Mesendoderm (in vitro differentiated cells): ENCODE measurements around the gene TTPAL.

Experiments
- DNase-seq: peaks from one replicate; pipeline ENCODE4 v3.0.0; 2013
- H2AK5ac ChIP-seq: 2 replicates; pipeline ENCODE4 v1.6.1; 2013; ENCODE audit warnings: low read length, inconsistent platforms
- H2BK120ac ChIP-seq: 2 replicates; pipeline ENCODE4 v1.6.1; 2013; ENCODE audit warnings: low read depth, mild to moderate bottlenecking, low read length, moderate library complexity, mixed read lengths
- H2BK15ac ChIP-seq: replicated peaks from 2 replicates; pipeline ENCODE4 v1.6.1; 2013; ENCODE audit warnings: low read depth, mild to moderate bottlenecking, moderate library complexity
- H2BK5ac ChIP-seq: 2 replicates; pipeline ENCODE4 v1.6.1; 2013; ENCODE audit warnings: low read length, inconsistent platforms
- H3K18ac ChIP-seq: 2 replicates; pipeline ENCODE4 v1.6.1; 2013; ENCODE audit warnings: mild to moderate bottlenecking, low read length, mixed read lengths
- H3K23ac ChIP-seq: one replicate; pipeline ENCODE4 v1.6.1; 2013; ENCODE audit warnings: low read length
- H3K27ac ChIP-seq: 2 replicates; pipeline ENCODE4 v1.5.1; 2013; ENCODE audit warnings: low read depth, mild to moderate bottlenecking, inconsistent platforms, low read length, moderate library complexity
- H3K27me3 ChIP-seq: 2 replicates; pipeline ENCODE4 v1.6.1; 2013; ENCODE audit warnings: low read length, control low read depth, mild to moderate bottlenecking, inconsistent platforms; ENCODE audit not compliant: insufficient read depth, poor library complexity
- H3K36me3 ChIP-seq: 2 replicates; pipeline ENCODE4 v1.6.1; 2013; ENCODE audit warnings: low read length, inconsistent platforms; ENCODE audit not compliant: control insufficient read depth, insufficient read depth
- H3K4ac ChIP-seq: one replicate; pipeline ENCODE4 v1.6.1; 2013; ENCODE audit warnings: low read depth, mild to moderate bottlenecking, low read length, moderate library complexity
- H3K4me1 ChIP-seq: 2 replicates; pipeline ENCODE4 v1.6.1; 2013; ENCODE audit warnings: low read depth, low read length, inconsistent platforms; ENCODE audit not compliant: control insufficient read depth
- H3K4me2 ChIP-seq: 2 replicates; pipeline ENCODE4 v1.6.1; 2013; ENCODE audit warnings: low read length
- H3K4me3 ChIP-seq: 2 replicates; pipeline ENCODE4 v1.5.1; 2013; ENCODE audit warnings: mild to moderate bottlenecking, low read length
- H3K56ac ChIP-seq: one replicate; pipeline ENCODE4 v1.6.1; 2013; ENCODE audit warnings: low read length
- H3K79me1 ChIP-seq: 2 replicates; pipeline ENCODE4 v1.6.1; 2013; ENCODE audit warnings: low read length, inconsistent platforms
- H3K79me2 ChIP-seq: 2 replicates; pipeline ENCODE4 v1.6.1; 2013; ENCODE audit warnings: mild to moderate bottlenecking, low read length; ENCODE audit not compliant: control insufficient read depth, insufficient read depth
- H3K9ac ChIP-seq: 2 replicates; pipeline ENCODE4 v1.6.1; 2013; ENCODE audit warnings: low read length, inconsistent platforms
- H4K5ac ChIP-seq: one replicate; pipeline ENCODE4 v1.6.1; 2013; ENCODE audit warnings: low read length
- H4K8ac ChIP-seq: one replicate; pipeline ENCODE4 v1.6.1; 2013; ENCODE audit warnings: low read depth, mild to moderate bottlenecking, control low read depth, low read length, moderate library complexity
- WGBS: extraction: QIAGEN DNeasy Blood & Tissue Kit; methylation state at CpG from one replicate; pipeline ENCODE4 v1.1.7; 2013; ENCODE audit warnings: low lambda C conversion rate, missing lambda C conversion rate; ENCODE audit not compliant: insufficient coverage; ENCODE audit errors: extremely low coverage; 5-methylcytosine and 5-hydroxymethylcytosine counted together

Gene TTPAL

DNA sequence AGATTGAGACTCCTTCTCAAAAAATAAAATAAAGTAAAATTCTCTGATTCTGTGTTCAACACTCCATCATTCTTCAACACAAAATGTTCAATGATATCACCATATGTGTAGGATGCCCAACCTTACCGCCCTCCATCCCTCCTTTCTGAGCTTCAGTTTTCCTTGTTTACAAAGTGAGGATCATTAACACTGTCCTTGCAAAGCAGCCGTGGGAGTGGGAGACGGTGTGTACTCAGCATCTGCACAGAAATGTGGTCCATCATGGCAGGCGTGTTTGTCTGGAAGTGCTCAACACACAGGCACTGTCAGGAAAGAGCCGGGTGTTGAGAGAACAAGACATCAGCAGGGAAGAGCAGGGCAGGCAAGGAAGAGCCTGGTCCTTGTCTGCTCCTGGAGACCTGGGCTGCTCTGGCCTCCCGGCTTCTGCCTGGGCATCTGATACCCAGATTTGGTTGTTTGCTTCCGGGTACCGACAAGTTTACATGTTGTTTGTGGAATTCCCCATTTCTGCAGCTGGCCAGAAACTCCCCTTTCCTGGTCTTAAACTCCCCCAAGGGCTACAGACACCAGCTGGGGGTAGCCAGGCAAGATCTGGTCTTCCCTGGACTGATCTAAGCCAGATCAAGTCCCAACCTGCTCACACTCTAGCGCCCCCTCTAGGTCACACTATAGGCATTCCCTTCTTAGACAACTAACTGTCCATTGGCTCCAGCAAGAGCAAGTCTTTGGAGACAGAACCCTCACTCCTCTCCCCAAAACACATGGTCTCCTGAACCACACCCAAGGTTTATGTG is 26.7 kb upstream of the TTPAL start:
- peak; percentile 77 for DNase-seq
- no peak overlapping the region for H2BK5ac ChIP-seq
- WGBS, result no CpG with 5 or more reads among the region's 9 CpGs

DNA sequence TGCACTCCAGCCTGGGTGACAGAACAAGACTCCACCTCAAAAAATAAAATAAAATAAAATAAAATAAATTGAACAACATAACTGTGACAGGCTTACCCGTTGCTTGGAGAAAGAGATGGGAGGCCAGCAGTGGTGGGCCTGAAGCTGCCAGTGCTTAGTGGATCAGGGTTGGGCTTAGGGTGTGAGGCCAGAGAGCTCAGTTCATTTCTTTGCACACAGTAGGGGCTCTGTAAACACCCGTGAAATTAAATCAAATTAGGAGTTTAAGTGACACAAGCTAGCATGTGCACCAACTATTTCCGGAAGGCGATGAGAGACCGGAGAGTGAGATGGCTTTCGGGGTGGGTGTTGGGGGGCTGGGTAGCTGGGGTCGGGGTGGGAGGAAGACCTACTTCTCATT is 25.8 kb upstream of the TTPAL start:
- H4K8ac ChIP-seq, result no peak overlapping the region
- no peak overlapping the region for H3K27ac ChIP-seq
- no CpG with 5 or more reads among the region's 7 CpGs for WGBS
- H2BK120ac ChIP-seq, result no peak overlapping the region
- H2BK5ac ChIP-seq, result no peak overlapping the region
- no peak overlapping the region for H3K23ac ChIP-seq
- no peak overlapping the region for H3K9ac ChIP-seq
- H3K56ac ChIP-seq, result no peak overlapping the region
- no peaks in the 10 kb centered on the region for H3K79me1 ChIP-seq
- no peaks in the 10 kb centered on the region for H3K4me1 ChIP-seq
- no peak overlapping the region for H2AK5ac ChIP-seq
- H4K5ac ChIP-seq, result no peak overlapping the region
- no peaks in the 10 kb centered on the region for H3K27me3 ChIP-seq
- H2BK15ac ChIP-seq, result no peak overlapping the region
- DNase-seq, result no peak
- H3K4me2 ChIP-seq, result no peak overlapping the region
- H3K79me2 ChIP-seq, result no peaks in the 10 kb centered on the region
- no peaks in the 10 kb centered on the region for H3K36me3 ChIP-seq
- no peak overlapping the region for H3K18ac ChIP-seq
- no peak overlapping the region for H3K4me3 ChIP-seq
- no peak overlapping the region for H3K4ac ChIP-seq

More for the DNA sequence above, 26.7 kb upstream of the TTPAL start:
- Histone ChIP-seq H3K27ac (no peak overlapping the region), H3K56ac (no peak overlapping the region), H3K36me3 (no peaks in the 10 kb centered on the region), H3K4me1 (no peaks in the 10 kb centered on the region), H4K8ac (no peak overlapping the region), H3K79me2 (no peaks in the 10 kb centered on the region), H3K18ac (no peak overlapping the region), H4K5ac (no peak overlapping the region), H3K9ac (no peak overlapping the region), H2BK15ac (no peak overlapping the region), H3K4me2 (no peak overlapping the region), H3K79me1 (no peaks in the 10 kb centered on the region), H3K27me3 (no peaks in the 10 kb centered on the region), H2AK5ac (no peak overlapping the region), H3K4ac (no peak overlapping the region), H3K4me3 (no peak overlapping the region), H2BK120ac (no peak overlapping the region), H3K23ac (no peak overlapping the region)

DNA sequence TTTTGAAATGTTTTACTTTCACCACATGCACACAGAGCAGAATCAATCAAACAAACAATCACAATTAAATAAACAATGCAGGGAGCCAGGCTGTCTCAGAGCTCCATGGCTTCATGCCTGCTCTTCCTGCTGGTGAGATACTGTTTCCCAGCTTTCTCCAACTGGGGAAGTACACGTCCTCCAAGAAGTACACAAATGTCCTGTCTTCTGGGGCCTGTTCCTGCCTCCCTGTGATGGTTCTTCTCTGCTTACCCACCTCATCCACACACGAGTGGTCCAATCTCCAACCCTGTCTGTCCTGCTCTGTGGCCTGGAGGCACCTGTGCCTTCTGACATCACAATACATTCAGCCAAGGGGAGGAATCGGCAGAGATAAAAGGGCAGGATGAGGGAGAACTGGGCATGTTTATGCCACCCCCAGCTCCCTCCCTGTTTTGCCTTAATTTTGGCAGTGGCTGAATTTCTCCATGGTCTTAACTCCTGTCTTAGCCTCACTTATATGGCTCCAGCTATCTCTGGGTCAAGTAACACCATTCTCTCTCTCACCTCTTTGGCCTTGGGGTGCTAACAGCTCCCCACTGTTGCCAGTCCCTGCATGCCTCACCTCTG is 25.3 kb upstream of the TTPAL start:
- H3K79me1 ChIP-seq, result no peaks in the 10 kb centered on the region
- H3K23ac ChIP-seq, result no peak overlapping the region
- H2BK15ac ChIP-seq, result no peak overlapping the region
- H3K4me3 ChIP-seq, result no peak overlapping the region
- H3K79me2 ChIP-seq, result no peaks in the 10 kb centered on the region
- no peak overlapping the region for H3K4ac ChIP-seq
- no peak overlapping the region for H3K18ac ChIP-seq
- H3K4me1 ChIP-seq, result no peaks in the 10 kb centered on the region
- H3K9ac ChIP-seq, result no peak overlapping the region
- no peak overlapping the region for H4K8ac ChIP-seq
- WGBS, result no CpG with 5 or more reads among the region's 3 CpGs
- no peak overlapping the region for H3K56ac ChIP-seq
- no peak overlapping the region for H3K4me2 ChIP-seq
- no peak overlapping the region for H2BK120ac ChIP-seq
- DNase-seq, result no peak
- no peaks in the 10 kb centered on the region for H3K27me3 ChIP-seq
- H3K27ac ChIP-seq, result no peak overlapping the region
- H4K5ac ChIP-seq, result no peak overlapping the region
- H3K36me3 ChIP-seq, result no peaks in the 10 kb centered on the region
- H2AK5ac ChIP-seq, result no peak overlapping the region
- H2BK5ac ChIP-seq, result no peak overlapping the region

DNA sequence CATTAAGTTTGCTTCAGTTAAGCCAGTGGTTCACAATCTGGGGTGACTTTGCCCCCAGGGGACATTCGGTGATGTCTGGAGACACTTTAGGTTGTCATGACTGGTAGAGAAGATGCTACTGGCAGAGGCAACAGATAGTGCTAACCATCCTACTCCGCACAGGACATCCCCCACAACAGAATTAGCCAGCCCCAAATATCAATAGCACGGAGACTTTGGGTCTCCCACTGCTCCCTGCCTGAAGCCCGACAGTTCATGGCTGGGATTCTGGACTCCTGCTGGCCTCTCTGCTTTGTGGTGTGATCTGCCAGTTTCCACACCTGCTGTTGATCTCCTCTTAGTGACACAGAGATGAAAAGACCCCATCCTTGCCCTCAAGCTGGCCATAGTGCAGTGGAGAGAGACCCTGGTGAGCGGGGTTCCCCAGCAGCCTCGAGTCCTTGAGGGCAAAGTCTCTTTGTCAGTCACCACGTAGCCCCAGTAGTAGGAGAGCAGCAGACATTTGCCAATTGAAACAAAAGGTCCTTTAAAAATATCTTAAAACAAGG is 24.7 kb upstream of the TTPAL start:
- Histone ChIP-seq H3K79me1 (no peaks in the 10 kb centered on the region), H3K23ac (no peak overlapping the region), H3K18ac (no peak overlapping the region), H2BK5ac (no peak overlapping the region), H3K4me2 (no peak overlapping the region), H3K9ac (no peak overlapping the region), H4K8ac (no peak overlapping the region), H3K4ac (no peak overlapping the region), H3K27me3 (no peaks in the 10 kb centered on the region), H3K56ac (no peak overlapping the region), H3K79me2 (no peaks in the 10 kb centered on the region), H2BK120ac (no peak overlapping the region), H2BK15ac (no peak overlapping the region), H4K5ac (no peak overlapping the region), H3K4me3 (no peak overlapping the region), H2AK5ac (no peak overlapping the region), H3K36me3 (no peaks in the 10 kb centered on the region), H3K27ac (no peak overlapping the region), H3K4me1 (no peaks in the 10 kb centered on the region)
- DNase-seq, result no peak
- WGBS, result no CpG with 5 or more reads among the region's 7 CpGs

DNA sequence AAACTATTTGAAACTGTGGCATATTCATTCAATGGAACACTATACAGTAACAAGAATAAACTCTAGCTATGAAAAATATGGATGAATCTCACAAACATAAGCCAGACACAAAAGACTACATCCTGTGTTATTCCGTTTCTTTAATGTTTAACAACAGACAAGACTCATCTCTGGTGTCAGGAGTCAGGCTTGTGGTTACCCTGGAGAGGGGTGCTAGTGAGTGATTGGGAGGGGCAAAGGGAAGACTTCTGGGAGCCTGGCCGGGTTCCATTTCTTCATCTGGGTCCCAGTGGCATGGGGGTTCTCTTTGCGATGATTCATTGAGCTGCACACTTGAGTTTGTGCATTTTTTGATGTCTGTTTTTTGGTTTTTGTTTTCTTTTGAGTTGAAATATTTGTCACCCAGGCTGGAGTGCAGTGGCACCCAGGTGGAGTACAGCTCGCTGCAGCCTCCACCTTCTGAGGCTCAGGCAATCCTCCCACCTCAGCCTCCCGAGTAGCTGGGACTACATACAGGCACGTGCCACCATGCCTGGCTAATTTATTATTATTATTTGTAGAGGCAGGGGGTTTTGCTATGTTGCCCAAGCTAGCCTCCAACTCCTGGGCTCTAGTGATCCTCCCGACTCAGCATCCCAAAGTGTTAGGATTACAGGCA is 21.2 kb upstream of the TTPAL start:
- Histone ChIP-seq H3K4me3 (no peak overlapping the region), H3K27ac (no peak overlapping the region), H3K79me1 (no peaks in the 10 kb centered on the region), H3K4me1 (no peaks in the 10 kb centered on the region), H2AK5ac (no peak overlapping the region), H4K5ac (no peak overlapping the region), H3K4ac (no peak overlapping the region), H3K18ac (no peak overlapping the region), H4K8ac (no peak overlapping the region), H3K27me3 (no peaks in the 10 kb centered on the region), H3K36me3 (no peaks in the 10 kb centered on the region), H3K79me2 (no peaks in the 10 kb centered on the region), H2BK120ac (no peak overlapping the region), H2BK15ac (no peak overlapping the region), H3K4me2 (no peak overlapping the region), H3K9ac (no peak overlapping the region), H3K23ac (no peak overlapping the region), H2BK5ac (no peak overlapping the region), H3K56ac (no peak overlapping the region)
- no peak for DNase-seq
- no CpG with 5 or more reads among the region's 7 CpGs for WGBS
